ENCODE results near the gene KCNJ9. TPM values are rescaled to one million over a fixed set of nuclear protein-coding genes. Genes with fewer than 3 reads are reported as not detected.

Gene KCNJ9
- total and polyA plus RNA-seq, 2 of the 13 experiments (the other 11 are each of a cell fraction or from before 2014, with no cell fraction given) = not detected

DNA sequence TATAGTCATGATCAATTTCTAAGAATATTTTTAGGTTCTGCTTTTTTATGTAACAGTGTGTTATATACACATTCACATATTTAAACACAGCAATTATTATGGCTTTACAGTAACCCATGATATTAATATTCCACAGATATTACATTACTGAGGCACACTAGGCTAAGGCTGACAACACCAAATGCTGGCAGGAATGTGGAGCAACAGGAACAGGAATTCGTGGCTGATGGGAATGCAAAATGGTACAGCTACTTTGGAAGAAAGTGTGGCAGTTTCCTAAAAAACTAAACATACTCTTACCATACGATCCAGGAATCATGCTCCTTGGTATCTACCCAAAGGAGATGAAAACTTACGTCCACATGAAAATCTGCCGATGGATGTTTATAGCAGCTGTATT is 1.9 kb upstream of the KCNJ9 start:
- Histone ChIP-seq H2AFZ (ENCODE audit: low read length) (no peak overlapping the region), H3K27ac (ENCODE audit: extremely low read length, insufficient read depth, low read length) (no peak overlapping the region), H3K9ac (ENCODE audit: insufficient read depth, low read depth, low read length) (no peak overlapping the region), H3K9me3 (ENCODE audit: low read length) (no peaks in the 10 kb centered on the region), H4K20me1 (ENCODE audit: insufficient read depth, low read length) (no peaks in the 10 kb centered on the region), H3K36me3 (replicated peaks in 1 of 2; ENCODE audit: control insufficient read depth in 1 of 2, insufficient read depth in 2 of 2, low read length in 2 of 2) (no peaks in the 10 kb centered on the region), H3K4me1 (ENCODE audit: insufficient read depth, low read length) (peaks cover 59% of the 10 kb centered on the region), H3K79me2 (ENCODE audit: insufficient read depth, low read length) (no peaks in the 10 kb centered on the region), H3K27me3 (ENCODE audit: control insufficient read depth in 1 of 2, insufficient read depth in 2 of 2, low read length in 2 of 2) (no peaks in the 10 kb centered on the region), H3K4me2 (ENCODE audit: low read depth, low read length) (no peak overlapping the region), H3K4me3 (replicated peaks in 1 of 3; ENCODE audit: insufficient read depth in 1 of 3, low read depth in 2 of 3, low read length in 3 of 3) (no peak overlapping the region)
- BruUV-seq (replicated peaks) = no TSS peak
- ChIA-PET CTCF (ENCODE audit: low intra/inter-chr PET ratio, low total read pairs) (interaction anchor here (1.2 to 3.3 kb wide), 4 partner anchors 25 to 143 kb away, joined by 3 to 29 read pairs (median 8); no protein-coding TSS in a partner anchor), POLR2A (no interaction called here)
- in situ Hi-C loops (cut with HindIII; ENCODE audit: extremely low pct_ligation_motif_present, low pct_unique_long_range_greater_than_20kb) = no loop called here
- TF ChIP-seq, protein P1, sequence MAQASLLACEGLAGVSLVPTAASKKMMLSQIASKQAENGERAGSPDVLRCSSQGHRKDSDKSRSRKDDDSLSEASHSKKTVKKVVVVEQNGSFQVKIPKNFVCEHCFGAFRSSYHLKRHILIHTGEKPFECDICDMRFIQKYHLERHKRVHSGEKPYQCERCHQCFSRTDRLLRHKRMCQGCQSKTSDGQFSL (CRISPR knock-in tag; IDR thresholded peaks at IDR 0.05) = no peak
- TF ChIP-seq TEAD3 (CRISPR knock-in tag; optimal IDR thresholded peaks at IDR 0.05; ENCODE audit: borderline replicate concordance) (peak; percentile 46), ZNF7 (CRISPR knock-in tag; IDR thresholded peaks at IDR 0.05) (peak; percentile 93), ATAD3A (CRISPR knock-in tag; IDR thresholded peaks at IDR 0.05) (no peak), POLR2G (IDR thresholded peaks at IDR 0.05; ENCODE audit: low read depth, low read length) (no peak), SIN3B (IDR thresholded peaks at IDR 0.05; ENCODE audit: low read length) (no peak), TRAFD1 (CRISPR knock-in tag; IDR thresholded peaks at IDR 0.05; ENCODE audit: borderline replicate concordance) (no peak), TRIM24 (CRISPR knock-in tag; IDR thresholded peaks at IDR 0.05) (no peak), MXD4 (CRISPR knock-in tag; IDR thresholded peaks at IDR 0.05) (no peak), SYNCRIP (IDR thresholded peaks at IDR 0.05; ENCODE audit: insufficient read depth, low read depth, low read length) (no peak)
- 70% methylated on average over 4 of the region's 4 CpGs for WGBS (ENCODE audit: low lambda C conversion rate)
- no peak for DNase-seq (ENCODE audit: low spot score)
- ATAC-seq = no peak
- intact Hi-C loops (cut with micrococcal nuclease; ENCODE audit: unreplicated experiment) = loop anchor here (5.0 kb wide), 1 partner anchor 142 kb away; no protein-coding TSS in a partner anchor
- FAIRE-seq = no peak
